WTC11 (cell line): ENCODE measurements around the gene SKAP1. TPM values are rescaled to one million over a fixed set of nuclear protein-coding genes. Genes with fewer than 3 reads are reported as not detected.

Experiments
- ATAC-seq: fragments of 200-7000 bp; cut with Tn5 transposase; 2 replicates; pipeline ENCODE4 v1.10.0; 2021; ENCODE audit warnings: mild to moderate bottlenecking, moderate library complexity
- CTCF ChIA-PET: fragments of 300-600 bp; sonication (Branson Sonifier 250); formaldehyde crosslinking; loops from one replicate; lab custom pipeline; 2021; ENCODE audit warnings: antibody characterized with exemption; lab: Charles Lee
- POLR2A ChIA-PET: fragments of 350-600 bp; sonication (Branson Sonifier 250); formaldehyde crosslinking; loops from one replicate; lab custom pipeline; 2021; ENCODE audit warnings: antibody characterized with exemption; lab: Charles Lee
- DNase-seq: peaks from one replicate; pipeline ENCODE4 v3.0.0; 2021; ENCODE audit warnings: low spot score
- H3K27ac Mint-ChIP-seq: 2 replicates; pipeline ENCODE4 v1.8.0; 2021; ENCODE audit warnings: mixed read lengths
- H3K27me3 Mint-ChIP-seq: 2 replicates; pipeline ENCODE4 v1.8.0; 2021; ENCODE audit warnings: low read depth, mild to moderate bottlenecking, moderate library complexity, mixed read lengths
- H3K36me3 Mint-ChIP-seq: 2 replicates; pipeline ENCODE4 v1.8.0; 2021; ENCODE audit warnings: mixed read lengths
- H3K4me1 Mint-ChIP-seq: 2 replicates; pipeline ENCODE4 v1.8.0; 2022; ENCODE audit warnings: mixed read lengths
- H3K4me3 Mint-ChIP-seq: 2 replicates; pipeline ENCODE4 v1.8.0; 2021; ENCODE audit warnings: mild to moderate bottlenecking, moderate library complexity, mixed read lengths
- H3K9me3 Mint-ChIP-seq: 2 replicates; pipeline ENCODE4 v1.8.0; 2021; ENCODE audit warnings: mixed read lengths
- CREB1 ChIP-seq: sonication (generic); formaldehyde crosslinking; IDR thresholded peaks from 2 replicates; pipeline ENCODE4 v1.8.0; 2023; ENCODE audit warnings: mild to moderate bottlenecking, missing genetic modification reagents
- EMX1 ChIP-seq: fragments of 250-450 bp; sonication (Bioruptor Pico); IDR thresholded peaks from 2 replicates; pipeline ENCODE4 v1.8.0; 2021; ENCODE audit warnings: mild to moderate bottlenecking
- HMGA2 ChIP-seq: fragments of 250-450 bp; sonication (Bioruptor Pico); IDR thresholded peaks from 2 replicates; pipeline ENCODE4 v1.4.0; 2021; ENCODE audit warnings: mild to moderate bottlenecking, moderate library complexity
- PRRX2 ChIP-seq: fragments of 250-450 bp; sonication (Bioruptor Pico); IDR thresholded peaks from 2 replicates; pipeline ENCODE4 v1.8.0; 2021; ENCODE audit warnings: mild to moderate bottlenecking
- RELA ChIP-seq: sonication (generic); formaldehyde crosslinking; IDR thresholded peaks from 2 replicates; pipeline ENCODE4 v1.8.1; 2022; ENCODE audit warnings: missing genetic modification reagents, mild to moderate bottlenecking, borderline replicate concordance
- SOX15 ChIP-seq: fragments of 250-450 bp; sonication (Bioruptor Pico); IDR thresholded peaks from 2 replicates; pipeline ENCODE4 v1.9.0; 2021; ENCODE audit warnings: mild to moderate bottlenecking
- ZBTB21 ChIP-seq: sonication (generic); formaldehyde crosslinking; IDR thresholded peaks from 2 replicates; pipeline ENCODE4 v1.8.1; 2023; ENCODE audit warnings: mild to moderate bottlenecking, missing genetic modification reagents, borderline replicate concordance
- ZNF232 ChIP-seq: sonication (generic); formaldehyde crosslinking; IDR thresholded peaks from 2 replicates; pipeline ENCODE4 v1.8.0; 2022; ENCODE audit warnings: mild to moderate bottlenecking, missing genetic modification reagents
- ZNF263 ChIP-seq: sonication (generic); formaldehyde crosslinking; IDR thresholded peaks from 2 replicates; pipeline ENCODE4 v1.8.1; 2022; ENCODE audit warnings: low read depth, mild to moderate bottlenecking, moderate library complexity, missing genetic modification reagents
- ZNF423 ChIP-seq: fragments of 250-450 bp; sonication (Bioruptor Pico); IDR thresholded peaks from 2 replicates; pipeline ENCODE4 v2.1.2; 2022; ENCODE audit warnings: mild to moderate bottlenecking, moderate library complexity
- total RNA-seq: library from RNA; stranded (reverse); gene quantifications from 3 replicates; pipeline ENCODE4 v1.2.3, GENCODE V29; 2021
- TF ChIP-seq, protein P1 (sequence below): sonication (generic); formaldehyde crosslinking; IDR thresholded peaks from 2 replicates; pipeline ENCODE4 v1.8.0; 2022; ENCODE audit warnings: mild to moderate bottlenecking, missing genetic modification reagents
- TF ChIP-seq, protein P2 (sequence below): sonication (generic); formaldehyde crosslinking; conservative IDR thresholded peaks from 2 replicates; pipeline ENCODE4 v1.8.1; 2022; ENCODE audit warnings: mild to moderate bottlenecking, missing genetic modification reagents
- TF ChIP-seq, protein P3 (sequence below): sonication (generic); formaldehyde crosslinking; IDR thresholded peaks from 2 replicates; pipeline ENCODE4 v1.8.1; 2023; ENCODE audit warnings: mild to moderate bottlenecking, missing genetic modification reagents, moderate library complexity
- TF ChIP-seq, protein P4 (sequence below): fragments of 250-450 bp; sonication (Bioruptor Pico); IDR thresholded peaks from 2 replicates; pipeline ENCODE4 v2.1.2; 2022; ENCODE audit warnings: mild to moderate bottlenecking, moderate library complexity
- TF ChIP-seq, protein P5 (sequence below): sonication (generic); formaldehyde crosslinking; conservative IDR thresholded peaks from 2 replicates; pipeline ENCODE4 v1.8.1; 2023; ENCODE audit warnings: mild to moderate bottlenecking, low read depth, missing genetic modification reagents, moderate library complexity

SKAP1 gene
- total RNA-seq, 1 experiment from 2014 or later: not detected

DNA sequence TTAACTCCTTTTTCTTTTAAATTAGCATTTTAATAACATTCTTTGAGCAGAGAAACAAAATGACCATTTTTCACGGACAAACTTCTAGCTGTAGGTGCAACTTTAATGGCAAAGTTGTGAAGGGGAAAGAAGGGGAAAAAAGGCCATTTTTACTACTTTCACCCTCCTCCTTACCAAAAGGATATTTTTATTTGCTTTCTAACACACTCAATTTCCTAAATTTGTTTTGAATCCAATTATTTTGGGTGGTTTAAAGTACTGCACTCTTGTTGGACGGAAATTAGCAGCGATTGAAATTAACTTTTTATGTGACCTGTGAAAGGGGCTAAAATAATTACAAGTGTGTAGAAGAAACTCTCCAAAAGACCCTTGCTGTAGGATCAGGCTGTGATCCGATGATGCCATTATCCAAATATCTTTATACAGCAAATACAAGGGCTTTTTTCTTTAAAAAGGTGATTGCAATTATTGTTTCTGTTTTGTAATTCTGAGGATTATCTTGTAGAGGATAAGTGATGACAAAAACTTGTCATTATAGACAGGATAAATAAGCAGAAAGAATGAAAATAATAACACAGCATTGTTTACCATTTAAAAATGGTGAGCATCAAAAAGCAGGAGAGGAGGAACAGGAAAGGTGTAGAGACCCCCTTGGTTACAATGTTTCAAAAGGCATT, 280.1 kb downstream of the SKAP1 start:
- CTCF ChIA-PET: interaction anchor here (0.7 to 3.1 kb wide), 9 partner anchors 15 to 180 kb away, joined by 3 to 15 read pairs (median 3); no protein-coding TSS in a partner anchor

DNA sequence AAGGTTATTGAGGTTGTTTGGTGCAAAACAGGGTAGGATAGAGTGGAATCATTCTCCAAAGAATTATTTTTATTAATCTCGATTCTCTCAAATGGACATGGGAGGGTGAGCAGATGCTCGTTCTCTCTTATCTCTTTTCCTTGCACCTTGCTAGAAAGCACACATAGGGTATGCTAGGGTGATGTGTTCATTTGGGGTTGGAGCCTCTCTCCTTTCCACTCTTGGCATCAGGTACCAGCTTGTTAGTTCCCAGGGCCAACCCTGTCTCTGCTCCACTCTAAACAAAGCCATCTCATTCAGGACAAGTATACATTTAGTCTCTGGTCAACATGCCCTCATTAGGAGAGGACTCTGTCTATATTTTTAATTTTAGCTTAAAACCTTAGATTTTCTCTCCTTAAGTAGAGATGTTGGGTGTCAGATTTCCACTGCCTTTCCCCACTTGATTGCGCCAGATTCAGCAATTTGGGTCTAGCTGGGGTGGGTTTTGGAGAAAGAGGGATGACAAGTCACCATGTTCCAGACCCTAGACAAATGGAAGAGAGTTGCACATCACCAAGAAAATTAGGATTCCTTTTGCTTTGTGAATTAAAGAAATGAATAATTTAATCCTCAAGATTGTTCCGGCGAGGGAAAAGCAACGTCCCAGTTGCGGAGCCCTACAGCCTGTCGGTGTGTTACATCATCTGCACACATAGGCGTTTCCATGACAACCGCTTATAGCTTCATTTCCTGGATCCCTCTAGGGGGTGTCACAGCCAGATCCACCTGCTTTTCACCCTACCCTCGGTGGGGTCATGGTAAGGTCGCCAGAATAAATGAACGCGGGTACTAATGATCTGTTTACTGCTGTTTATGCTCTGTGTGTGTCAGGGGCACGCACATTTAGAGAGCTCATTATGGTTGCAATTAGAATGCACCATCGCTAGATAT, 280.9 kb downstream of the SKAP1 start:
- Mint-ChIP-seq H3K9me3 (no peaks in the 10 kb centered on the region), H3K36me3 (no peaks in the 10 kb centered on the region), H3K4me1 (peaks cover 27% of the 10 kb centered on the region), H3K27me3 (peaks cover 1% of the 10 kb centered on the region), H3K4me3 (no peak overlapping the region), H3K27ac (no peak overlapping the region)
- peak; percentile 36 for DNase-seq
- ATAC-seq: peak; percentile 65
- TF ChIP-seq, protein P1, sequence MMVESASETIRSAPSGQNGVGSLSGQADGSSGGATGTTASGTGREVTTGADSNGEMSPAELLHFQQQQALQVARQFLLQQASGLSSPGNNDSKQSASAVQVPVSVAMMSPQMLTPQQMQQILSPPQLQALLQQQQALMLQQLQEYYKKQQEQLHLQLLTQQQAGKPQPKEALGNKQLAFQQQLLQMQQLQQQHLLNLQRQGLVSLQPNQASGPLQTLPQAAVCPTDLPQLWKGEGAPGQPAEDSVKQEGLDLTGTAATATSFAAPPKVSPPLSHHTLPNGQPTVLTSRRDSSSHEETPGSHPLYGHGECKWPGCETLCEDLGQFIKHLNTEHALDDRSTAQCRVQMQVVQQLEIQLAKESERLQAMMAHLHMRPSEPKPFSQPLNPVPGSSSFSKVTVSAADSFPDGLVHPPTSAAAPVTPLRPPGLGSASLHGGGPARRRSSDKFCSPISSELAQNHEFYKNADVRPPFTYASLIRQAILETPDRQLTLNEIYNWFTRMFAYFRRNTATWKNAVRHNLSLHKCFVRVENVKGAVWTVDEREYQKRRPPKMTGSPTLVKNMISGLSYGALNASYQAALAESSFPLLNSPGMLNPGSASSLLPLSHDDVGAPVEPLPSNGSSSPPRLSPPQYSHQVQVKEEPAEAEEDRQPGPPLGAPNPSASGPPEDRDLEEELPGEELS: no peak
- POLR2A ChIA-PET: interaction anchor here (0.6 to 0.7 kb wide), 2 partner anchors 194 to 281 kb away, joined by 3 read pairs; no protein-coding TSS in a partner anchor
- CTCF ChIA-PET: interaction anchor here (0.7 to 3.1 kb wide), 13 partner anchors 10 to 308 kb away, joined by 3 to 15 read pairs (median 3); no protein-coding TSS in a partner anchor

More for the DNA sequence above, 280.1 kb downstream of the SKAP1 start:
- POLR2A ChIA-PET: no interaction called here
- no peak for TF ChIP-seq RELA (CRISPR knock-in tag)
- no peak for TF ChIP-seq ZNF232
- TF ChIP-seq, protein P2, sequence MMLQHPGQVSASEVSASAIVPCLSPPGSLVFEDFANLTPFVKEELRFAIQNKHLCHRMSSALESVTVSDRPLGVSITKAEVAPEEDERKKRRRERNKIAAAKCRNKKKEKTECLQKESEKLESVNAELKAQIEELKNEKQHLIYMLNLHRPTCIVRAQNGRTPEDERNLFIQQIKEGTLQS (CRISPR knock-in tag): no peak
- TF ChIP-seq CREB1 (CRISPR knock-in tag): no peak
- TF ChIP-seq, protein P3, sequence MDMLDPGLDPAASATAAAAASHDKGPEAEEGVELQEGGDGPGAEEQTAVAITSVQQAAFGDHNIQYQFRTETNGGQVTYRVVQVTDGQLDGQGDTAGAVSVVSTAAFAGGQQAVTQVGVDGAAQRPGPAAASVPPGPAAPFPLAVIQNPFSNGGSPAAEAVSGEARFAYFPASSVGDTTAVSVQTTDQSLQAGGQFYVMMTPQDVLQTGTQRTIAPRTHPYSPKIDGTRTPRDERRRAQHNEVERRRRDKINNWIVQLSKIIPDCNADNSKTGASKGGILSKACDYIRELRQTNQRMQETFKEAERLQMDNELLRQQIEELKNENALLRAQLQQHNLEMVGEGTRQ (CRISPR knock-in tag): no peak
- TF ChIP-seq, all 79 proteins: peak for 0
- Mint-ChIP-seq H3K9me3 (no peaks in the 10 kb centered on the region), H3K4me1 (peaks cover 32% of the 10 kb centered on the region), H3K27me3 (peaks cover 5% of the 10 kb centered on the region), H3K27ac (no peak overlapping the region), H3K4me3 (no peak overlapping the region), H3K36me3 (no peaks in the 10 kb centered on the region)
- ATAC-seq (no peak), DNase-seq (no peak)

DNA sequence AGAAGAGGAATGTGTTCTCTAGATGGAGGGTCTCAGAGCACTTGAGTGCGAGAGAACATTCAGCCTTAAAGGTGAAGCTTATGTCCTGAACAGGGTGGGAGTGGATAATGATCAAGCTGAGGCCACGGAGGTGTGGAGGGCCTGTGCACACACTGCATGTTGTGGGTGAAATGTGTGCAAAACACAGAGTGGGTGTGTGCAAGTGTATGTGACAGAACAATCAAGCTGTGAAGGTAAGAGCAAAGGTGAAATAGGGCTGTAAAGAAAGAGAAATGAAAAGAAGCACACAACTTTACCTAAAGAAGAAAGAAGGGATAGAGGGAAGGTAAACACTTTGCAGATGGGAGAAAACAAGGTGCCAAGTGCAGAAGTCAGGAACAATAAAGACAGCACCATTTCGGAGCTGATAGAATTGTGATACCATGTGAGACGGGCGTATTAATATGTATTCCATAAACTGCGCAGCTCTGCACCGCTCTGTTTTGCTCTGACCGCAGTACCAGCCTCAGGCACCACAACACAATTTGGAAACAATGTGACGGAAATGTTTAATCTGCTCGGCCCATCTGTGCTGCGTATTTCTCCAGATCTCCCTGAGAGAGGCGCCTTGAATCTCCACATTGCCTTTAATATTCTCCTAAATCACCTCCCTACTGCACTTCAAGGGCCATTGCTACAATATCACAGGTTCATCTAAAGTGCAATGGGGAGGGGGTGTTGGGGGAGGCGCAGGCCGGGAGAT, 281.8 kb downstream of the SKAP1 start:
- Mint-ChIP-seq H3K4me3 (no peak overlapping the region), H3K4me1 (peaks cover 23% of the 10 kb centered on the region), H3K36me3 (no peaks in the 10 kb centered on the region), H3K9me3 (no peaks in the 10 kb centered on the region), H3K27me3 (no peaks in the 10 kb centered on the region; the same call in none of the 2 replicates), H3K27ac (no peak overlapping the region)
- no peak for DNase-seq
- ATAC-seq: no peak
- POLR2A ChIA-PET: interaction anchor here (0.6 to 0.7 kb wide), 2 partner anchors 194 to 281 kb away, joined by 3 read pairs; no protein-coding TSS in a partner anchor
- CTCF ChIA-PET: interaction anchor here (0.9 to 3.1 kb wide), 10 partner anchors 11 to 309 kb away, joined by 3 to 15 read pairs (median 4); no protein-coding TSS in a partner anchor
- TF ChIP-seq PRRX2 (CRISPR knock-in tag): no peak
- TF ChIP-seq, protein P3 (CRISPR knock-in tag): no peak
- no peak for TF ChIP-seq ZNF423
- no peak for TF ChIP-seq ZNF263
- TF ChIP-seq EMX1 (CRISPR knock-in tag): no peak
- TF ChIP-seq, protein P4, sequence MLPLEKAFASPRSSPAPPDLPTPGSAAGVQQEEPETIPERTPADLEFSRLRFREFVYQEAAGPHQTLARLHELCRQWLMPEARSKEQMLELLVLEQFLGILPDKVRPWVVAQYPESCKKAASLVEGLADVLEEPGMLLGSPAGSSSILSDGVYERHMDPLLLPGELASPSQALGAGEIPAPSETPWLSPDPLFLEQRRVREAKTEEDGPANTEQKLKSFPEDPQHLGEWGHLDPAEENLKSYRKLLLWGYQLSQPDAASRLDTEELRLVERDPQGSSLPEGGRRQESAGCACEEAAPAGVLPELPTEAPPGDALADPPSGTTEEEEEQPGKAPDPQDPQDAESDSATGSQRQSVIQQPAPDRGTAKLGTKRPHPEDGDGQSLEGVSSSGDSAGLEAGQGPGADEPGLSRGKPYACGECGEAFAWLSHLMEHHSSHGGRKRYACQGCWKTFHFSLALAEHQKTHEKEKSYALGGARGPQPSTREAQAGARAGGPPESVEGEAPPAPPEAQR (CRISPR knock-in tag): no peak
- TF ChIP-seq HMGA2: no peak
- TF ChIP-seq, protein P5, sequence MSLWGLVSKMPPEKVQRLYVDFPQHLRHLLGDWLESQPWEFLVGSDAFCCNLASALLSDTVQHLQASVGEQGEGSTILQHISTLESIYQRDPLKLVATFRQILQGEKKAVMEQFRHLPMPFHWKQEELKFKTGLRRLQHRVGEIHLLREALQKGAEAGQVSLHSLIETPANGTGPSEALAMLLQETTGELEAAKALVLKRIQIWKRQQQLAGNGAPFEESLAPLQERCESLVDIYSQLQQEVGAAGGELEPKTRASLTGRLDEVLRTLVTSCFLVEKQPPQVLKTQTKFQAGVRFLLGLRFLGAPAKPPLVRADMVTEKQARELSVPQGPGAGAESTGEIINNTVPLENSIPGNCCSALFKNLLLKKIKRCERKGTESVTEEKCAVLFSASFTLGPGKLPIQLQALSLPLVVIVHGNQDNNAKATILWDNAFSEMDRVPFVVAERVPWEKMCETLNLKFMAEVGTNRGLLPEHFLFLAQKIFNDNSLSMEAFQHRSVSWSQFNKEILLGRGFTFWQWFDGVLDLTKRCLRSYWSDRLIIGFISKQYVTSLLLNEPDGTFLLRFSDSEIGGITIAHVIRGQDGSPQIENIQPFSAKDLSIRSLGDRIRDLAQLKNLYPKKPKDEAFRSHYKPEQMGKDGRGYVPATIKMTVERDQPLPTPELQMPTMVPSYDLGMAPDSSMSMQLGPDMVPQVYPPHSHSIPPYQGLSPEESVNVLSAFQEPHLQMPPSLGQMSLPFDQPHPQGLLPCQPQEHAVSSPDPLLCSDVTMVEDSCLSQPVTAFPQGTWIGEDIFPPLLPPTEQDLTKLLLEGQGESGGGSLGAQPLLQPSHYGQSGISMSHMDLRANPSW (CRISPR knock-in tag): no peak
- no peak for TF ChIP-seq ZBTB21
- TF ChIP-seq SOX15 (CRISPR knock-in tag): no peak
